HuH-7 (cell line): Measurements from ENCODE around the gene GON7.
"Not testable (repeated sequence)": the region's sequence is repeated elsewhere in the genome, so short reads cannot be mapped to it uniquely, and the experiment has no call there.

Experiments
- DNase-seq: peaks from one replicate; pipeline ENCODE4 v3.0.0; 2011; ENCODE audit warnings: low spot score

GON7 gene

DNA sequence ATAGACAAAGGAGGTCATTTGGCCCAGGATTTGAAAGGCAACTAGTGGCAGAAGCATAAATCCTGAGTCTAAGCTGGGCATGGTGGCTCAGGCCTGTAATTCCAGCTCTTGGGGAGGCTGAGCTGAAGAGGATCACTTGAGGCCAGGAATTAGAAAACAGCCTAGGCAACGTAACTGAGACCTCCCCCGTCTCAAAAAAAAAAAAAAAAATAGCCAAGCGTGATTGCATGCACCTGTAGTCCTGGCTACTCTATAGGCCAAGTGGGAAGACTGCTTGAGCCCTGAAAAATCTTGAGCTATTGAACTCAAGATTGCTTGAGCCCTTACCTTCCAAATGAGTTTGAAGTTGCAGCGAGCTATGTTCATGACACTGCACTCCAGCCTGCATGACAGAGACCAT, 7.8 kb downstream of the GON7 start:
- no peak for DNase-seq

DNA sequence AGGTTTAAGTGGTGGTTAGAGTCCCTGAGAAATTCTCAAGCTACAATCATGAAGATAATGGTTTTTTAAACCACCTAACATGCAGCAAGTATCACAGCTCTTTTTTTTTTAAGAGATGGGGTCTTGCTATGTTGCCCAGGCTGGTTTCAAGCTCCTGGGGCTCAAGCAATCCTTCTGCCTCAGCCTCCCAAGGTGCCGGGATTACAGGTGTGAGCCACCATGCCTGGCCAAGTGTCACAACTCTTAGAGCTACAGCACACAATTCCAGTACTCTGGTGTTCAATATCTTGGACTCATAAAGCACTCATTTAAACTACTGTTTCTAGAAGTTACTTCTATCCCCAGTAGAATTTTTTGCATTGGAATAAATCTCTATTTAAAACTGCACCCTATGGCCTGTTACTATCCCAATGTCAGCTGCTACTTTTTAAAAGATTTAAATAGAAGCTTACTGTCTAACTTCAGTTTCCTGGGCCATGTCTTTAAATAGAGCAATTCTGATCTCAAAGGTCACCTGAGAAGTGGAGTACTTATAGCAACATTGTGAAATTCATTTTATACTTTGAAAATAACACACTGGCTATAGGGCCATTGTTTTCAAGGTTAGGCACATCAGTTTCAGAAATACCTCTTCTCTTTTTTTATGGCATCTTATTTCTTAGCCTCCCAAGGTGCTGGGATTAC, 11.4 kb downstream of the GON7 start:
- no peak for DNase-seq

DNA sequence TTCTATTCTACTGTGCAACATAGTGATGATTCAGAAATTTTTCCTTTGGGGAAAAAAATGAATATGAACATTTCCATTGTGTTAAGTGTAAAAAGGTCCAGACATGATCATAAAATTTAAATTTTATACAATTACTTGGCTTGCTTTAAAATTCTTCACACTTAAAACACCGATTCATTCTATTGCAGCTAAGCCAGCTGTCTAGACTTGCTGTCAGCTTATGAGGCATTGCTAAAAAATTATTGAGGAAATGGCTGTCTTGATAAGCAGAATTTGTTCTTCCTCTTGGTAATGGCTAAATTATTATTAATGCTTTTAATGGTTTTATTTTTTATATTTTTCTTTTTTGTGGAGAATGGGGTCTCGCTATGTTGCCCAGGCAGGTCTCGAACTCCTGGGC, 19.9 kb downstream of the GON7 start:
- no peak for DNase-seq

DNA sequence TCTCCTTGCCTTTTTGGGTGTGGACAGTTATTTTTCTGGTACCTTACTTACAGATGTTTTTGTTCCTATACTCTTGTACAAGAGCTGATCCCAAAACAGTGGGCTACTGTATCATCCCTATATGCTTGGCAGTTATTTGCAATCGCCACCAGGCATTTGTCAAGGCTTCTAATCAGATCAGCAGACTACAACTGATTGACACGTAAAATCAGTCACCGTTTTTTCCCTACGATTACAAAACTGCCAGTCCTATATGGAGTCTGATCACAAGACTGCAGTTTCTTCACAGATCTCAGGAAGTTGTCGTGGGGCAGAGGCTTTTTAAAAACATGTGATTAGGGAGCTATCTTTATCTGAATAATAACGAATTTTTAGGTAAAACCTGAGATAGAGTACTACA, 20.4 kb downstream of the GON7 start:
- DNase-seq = no peak

DNA sequence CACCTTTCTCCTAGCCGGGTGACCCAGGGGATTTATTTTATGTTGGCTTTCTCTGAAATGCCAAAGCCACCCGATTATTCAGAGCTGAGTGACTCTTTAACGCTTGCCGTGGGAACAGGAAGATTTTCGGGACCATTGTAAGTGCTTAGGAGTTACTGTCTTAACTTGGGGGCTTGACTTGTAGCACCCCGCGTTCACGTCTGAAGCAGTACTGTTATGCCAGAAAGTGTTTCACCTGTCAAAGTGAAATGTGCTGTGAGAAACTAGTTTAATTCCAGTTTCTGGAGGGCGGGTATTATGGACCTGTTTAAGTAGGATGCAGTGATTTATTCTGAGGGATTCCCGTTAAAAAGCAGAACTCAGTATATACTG, 21.5 kb downstream of the GON7 start:
- DNase-seq = no peak

DNA sequence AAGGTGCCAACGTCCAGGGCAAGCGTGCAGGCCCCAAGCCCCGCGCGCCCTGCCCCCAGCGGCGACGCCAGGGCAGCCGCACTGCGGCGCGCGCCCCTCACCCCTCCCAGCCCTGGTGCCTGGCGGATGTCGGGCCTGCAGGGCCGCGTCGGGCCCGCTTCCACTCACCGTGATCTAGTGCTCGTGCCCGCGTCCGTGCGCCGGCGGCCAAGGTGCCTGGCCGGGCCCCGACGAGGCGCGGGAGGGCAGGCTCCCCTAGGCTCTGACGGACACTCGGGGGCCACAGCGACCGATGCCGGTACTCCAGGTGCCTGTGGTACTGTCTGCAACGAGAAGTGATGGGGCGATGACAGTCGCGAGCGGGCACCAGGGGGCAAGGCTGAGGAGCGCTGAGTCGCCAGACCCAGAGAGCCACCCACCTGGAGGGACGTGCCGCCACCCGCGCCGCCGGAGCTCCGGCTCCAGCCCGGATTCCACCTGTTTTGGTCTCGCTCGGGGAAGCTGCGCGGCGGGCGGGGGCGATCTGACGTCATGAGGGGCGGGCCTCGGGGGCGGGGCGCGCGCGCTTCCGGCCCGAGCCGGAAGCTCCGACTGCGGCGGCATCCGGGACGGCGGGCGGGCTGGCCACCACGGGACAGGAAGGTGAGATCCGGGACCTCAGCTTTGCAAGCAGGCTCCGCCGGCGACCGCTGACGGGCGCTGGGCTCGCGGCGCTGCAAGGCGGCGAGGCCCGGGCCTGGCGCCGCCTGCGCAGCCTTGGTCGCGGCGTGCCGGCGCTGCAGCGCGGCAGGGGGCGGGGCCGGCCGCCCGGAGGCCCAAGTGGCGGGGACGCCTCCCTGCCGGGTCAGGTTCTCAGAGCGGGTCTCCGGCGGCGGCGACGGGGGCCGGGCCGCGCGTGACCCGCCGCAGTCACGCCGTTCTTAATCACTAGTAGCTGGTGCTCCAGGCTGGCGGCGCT, 22.2 kb downstream of the GON7 start, which contains the start of the genes LYSET and MOAP1:
Gene LYSET (plus strand): TSS at position 927 of the 958 bp plus-strand sequence. CDS start 89 bp downstream, outside the sequence.
Gene MOAP1 (minus strand): TSS at position 507 of the 958 bp plus-strand sequence. CDS start 655 bp downstream, outside the sequence.
- DNase-seq = peak; percentile 81

DNA sequence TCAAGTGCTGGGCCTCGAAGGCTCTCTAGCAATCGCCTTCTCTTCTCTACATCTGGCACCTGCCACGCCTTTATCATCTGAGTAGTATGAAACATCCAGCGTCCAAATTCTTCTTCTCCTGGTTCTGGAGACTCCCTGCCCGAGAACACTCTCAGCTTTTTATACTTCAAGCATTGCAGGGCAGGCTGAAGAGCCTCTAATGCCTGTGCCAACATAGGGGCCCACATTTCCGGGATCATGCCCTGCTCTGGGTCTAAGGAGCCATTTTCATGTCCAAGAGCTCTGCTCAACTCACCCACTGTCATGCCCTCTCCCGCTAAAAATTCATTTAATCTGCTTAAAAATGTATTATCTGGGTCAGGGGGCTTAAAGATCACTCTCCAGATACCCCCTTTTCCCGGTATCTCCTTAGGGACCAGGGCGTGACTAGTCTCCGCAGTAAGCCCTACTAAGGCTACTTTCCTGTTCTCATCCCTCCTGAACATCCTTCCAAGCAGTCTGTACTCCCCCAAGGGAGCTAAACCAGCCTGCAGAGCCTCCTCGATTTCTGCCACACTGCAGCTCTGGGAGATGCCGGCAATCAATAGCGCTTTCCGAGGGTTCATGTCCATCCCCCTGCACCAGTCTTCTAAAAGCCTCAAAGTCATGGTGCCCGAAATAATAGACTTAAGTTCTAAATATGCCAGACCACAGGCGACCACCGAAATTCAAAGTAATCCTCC, 23.1 kb downstream of the GON7 start:
- no peak for DNase-seq

DNA sequence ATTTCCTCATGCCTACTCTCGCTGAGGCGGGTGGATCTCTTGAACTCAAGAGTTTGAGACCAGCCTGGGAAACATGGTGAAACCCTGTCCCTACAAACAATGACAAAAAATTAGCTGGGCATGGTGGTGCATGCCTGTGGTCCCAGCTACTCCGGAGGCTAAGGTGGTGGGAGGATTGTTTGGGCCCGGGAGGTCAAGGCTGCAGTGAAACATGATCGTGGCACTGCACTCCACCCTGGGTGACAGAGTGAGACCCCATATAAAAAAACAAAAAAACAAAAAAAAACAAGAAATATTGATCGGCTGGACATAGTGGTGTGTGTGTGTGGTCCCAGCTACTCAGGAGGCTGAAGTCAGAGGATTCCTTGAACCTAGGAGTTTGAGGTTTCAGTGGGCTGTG, 31.4 kb downstream of the GON7 start:
- DNase-seq = no peak

DNA sequence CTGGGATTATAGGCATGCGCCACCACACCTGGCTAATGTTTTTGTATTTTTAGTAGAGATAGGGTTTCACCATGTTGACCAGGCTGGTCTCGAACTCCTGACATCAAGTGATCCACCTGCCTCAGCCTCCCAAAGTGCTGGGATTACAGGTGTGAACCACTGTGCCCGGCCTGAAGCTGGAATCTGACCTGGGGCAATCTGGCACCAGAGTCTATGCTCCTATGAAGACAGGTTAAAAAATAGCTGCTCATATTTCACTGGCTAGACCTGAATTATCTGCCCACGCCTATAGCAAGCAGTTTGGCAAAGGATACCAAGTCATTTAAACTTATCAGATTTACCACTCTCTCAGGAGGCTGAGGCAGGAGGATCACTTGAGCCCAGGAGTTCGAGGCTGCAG, 32.1 kb downstream of the GON7 start:
- DNase-seq = not testable (repeated sequence)

DNA sequence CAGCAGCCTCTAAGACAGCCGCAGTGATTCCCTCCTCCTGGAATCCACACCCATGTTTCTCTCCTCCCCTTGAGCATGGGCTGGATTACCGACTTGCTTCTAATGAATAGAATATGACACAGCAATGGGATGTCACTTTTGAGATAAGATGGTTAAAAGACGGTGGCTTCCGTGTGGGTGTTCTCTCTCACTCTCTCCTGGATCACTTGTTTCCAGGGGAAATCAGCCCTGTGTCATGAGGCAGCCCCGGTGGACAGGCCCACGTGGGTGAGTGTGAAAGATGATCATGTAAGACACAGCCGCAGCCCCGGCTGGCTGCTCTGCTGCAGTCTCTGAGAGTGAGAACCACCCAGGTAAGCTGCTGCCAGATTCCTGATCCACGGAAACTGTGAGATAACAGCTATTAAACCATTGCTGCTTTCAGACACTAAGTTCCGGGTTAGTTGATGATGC, 32.9 kb downstream of the GON7 start:
- DNase-seq = no peak

DNA sequence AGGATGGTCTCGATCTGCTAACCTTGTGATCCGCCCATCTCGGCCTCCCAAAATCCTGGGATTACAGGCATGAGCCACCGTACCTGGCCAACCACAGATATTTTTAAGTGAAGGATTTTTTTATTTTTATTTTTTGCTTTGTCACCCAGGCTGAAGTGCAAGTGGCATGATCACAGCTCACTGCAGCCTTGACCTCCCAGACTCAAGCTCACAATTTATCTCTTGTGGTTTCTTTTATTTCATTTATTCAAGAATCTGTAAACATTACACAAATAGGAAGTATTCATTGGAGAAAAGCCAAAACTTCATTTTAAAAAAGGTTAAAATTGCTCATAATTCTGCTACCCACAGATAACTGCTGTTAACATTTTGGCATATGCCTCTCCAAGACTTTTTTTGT, 35.5 kb downstream of the GON7 start:
- no peak for DNase-seq

DNA sequence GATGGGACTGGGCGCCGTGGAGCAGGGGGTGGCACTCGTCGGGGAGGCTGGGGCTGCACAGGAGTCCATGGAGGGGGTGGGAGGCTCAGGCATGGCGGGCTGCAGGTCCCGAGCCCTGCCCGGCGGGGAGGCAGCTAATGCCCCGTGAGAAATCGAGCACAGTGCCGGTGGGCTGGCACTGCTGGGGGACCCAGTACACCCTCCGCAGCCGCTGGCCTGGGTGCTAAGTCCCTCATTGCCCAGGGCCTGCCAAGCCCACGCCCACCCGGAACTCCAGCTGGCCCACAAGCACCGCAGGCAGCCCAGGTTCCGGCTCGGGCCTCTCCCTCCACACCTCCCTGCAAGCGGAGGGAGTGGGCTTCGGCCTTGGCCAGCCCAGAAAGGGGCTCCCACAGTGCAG, 36.7 kb downstream of the GON7 start:
- not testable (repeated sequence) for DNase-seq

DNA sequence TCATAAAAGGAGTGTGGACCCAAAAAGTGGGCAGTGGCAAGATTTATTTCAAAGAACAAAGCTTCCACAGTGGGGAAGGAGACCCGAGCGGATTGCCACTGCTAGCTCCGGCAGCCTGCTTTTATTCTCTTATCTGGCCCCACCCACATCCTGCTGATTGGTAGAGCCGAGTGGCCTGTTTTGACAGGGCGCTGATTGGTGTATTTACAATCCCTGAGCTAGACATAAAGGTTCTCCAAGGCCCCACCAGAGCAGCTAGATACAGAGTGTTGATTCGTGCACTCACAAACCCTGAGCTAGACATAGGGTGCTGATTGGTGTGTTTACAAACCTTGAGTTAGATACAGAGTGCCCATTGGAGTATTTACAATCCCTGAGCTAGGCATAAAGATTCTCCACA, 37.2 kb downstream of the GON7 start:
- DNase-seq = not testable (repeated sequence)

DNA sequence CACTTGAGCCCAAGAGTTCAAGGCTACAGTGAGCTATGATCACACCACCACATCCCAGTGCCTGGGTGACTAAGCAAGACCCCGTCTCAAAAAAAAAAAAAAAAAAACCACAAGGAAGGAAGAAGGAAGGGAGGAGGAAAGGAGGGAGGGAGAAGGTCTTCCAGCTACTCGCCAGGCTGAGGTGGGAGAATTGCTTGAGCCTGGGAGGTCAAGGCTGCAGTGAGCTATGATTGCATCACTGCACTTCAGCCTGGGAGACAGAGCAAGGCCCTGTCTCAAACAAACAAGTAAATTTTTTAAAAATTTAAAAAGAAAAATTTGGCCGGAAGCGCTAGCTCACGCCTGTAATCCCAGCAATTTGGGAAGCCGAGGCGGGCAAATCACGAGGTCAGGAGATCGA, 38.3 kb downstream of the GON7 start:
- DNase-seq = not testable (repeated sequence)

DNA sequence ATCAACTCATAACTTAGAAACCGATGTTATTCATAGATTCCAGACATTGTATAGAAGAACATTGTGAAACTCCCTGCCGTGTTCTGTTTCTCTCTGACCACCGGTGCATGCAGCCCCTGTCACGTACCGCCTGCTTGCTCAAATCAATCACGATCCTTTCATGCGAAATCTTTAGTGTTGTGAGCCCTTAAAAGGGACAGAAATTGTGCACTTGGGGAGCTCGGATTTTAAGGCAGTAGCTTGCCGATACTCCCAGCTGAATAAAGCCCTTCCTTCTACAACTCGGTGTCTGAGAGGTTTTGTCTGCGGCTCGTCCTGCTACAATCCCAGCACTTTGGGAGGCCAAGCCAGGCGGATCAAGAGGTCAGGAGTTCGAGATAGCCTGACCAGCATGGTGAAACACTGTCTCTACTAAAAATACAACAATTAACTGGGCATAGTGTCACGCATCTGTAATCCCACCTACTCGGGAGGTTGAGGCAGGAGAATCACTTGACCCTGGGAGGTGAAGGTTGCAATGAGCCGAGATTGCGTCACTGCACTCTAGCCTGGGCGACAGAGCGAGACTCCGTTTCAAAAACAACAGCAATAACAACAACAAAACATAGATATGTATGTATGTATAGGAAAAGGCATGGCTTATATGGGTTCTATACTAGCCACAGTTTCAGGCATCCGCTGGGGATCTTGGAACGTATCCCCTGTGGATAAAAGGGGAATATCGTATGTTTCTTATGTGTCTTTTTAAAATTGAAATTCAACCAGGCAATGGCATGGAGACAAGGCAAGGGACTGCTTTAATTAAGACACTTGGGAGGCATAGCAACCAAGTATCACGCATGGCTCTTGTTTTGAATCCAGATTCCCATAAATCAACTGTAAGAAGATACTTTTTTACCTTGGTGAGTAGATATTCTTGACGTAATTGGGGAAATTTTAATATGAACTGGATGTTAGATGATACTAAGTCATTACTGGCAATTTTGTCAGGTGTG, 41.3 kb downstream of the GON7 start:
- not testable (repeated sequence) for DNase-seq

DNA sequence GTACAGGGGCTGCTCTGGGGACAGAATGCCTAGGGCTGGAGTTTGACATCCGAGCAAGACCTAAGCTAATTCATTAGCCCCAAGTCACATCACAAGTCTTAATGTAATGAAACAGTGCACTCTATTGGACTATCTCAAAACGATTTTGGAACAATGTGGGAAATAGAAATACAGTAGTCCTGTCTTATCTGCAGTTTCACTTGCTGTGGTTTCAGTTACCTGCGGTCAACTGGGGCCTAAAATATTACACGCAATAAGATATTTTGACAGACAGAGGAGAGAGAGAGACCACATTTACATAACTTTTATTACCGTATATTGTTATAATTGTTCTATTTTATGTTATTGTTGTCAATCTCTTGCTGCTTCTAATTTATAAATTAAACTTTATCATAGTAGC, 43.3 kb downstream of the GON7 start:
- no peak for DNase-seq

DNA sequence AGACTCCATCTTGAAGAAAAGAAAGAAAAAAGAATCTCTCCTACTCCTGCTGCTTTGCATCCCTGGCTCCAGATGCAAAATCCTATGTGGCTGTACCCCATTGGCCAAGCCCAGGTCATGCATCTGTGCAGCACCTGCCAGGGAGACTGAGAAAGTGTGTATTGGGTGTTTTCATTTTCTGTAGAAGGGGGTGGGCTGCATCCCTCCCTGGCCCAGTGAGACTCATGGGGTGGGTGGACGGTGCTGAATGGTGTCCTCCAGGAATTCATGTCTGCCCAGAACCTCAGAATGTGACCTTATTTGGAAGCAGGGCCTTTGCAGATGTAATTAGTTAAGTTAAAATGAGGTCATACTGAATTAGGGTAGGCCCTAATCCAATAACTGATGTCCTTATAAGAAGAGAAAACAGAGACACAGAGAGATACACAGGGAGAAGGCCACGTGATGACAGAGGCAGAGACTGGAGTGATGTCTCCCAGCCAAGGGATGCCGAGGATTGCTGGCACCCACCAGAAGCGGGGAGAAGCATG, 45.4 kb downstream of the GON7 start:
- no peak for DNase-seq

DNA sequence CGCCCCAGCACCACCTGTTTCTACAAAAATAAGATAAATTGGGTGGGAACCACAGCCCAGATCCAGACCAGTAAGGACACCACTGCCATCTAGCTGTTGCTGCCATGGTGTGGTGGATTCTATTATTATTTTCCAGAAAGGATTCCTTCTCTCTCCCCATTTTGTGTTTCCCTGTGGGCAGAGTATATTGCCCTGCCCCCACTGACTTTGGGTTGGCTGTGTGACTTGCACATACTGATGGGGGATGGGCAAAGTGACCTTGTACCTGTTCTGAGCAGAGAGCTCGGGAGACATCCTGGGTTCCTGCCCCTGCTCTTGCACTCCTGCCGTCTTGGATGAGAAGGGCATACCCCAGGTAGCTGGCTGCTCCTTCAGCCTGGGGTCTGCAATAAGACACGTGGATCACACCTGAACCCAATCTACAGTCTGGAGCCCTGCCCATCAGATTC, 46.5 kb downstream of the GON7 start:
- peak; percentile 59 for DNase-seq

DNA sequence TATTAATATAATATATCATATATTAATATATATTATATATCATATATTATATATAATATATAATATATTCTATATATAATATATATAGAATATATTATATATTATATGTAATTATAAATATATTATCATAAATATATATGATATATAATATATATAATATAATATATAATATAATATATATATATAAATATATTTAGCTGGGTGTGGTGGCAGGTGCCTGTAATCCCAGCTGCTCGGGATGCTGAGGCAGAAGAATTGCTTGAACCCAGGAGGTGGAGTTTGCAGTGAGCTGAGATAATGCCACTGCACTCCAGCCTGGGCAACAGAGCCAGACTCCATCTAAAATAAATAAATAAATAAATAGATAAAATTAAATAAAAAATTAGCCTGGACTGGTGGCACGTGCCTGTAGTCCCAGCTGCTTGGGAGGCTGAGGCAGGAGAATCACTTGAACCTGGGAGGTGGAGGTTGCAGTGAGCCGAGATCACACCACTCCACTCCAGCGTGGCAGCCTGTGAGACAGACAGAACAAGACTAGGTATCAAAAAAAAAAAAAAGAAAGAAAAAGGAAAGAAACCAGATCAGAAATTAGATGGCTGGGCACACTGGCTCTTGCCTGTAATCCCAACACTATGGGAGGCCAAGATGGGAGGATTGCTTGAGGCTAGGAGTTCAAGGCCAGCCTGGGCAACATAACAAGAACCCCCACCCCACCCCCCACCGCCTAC, 47.1 kb downstream of the GON7 start:
- not testable (repeated sequence) for DNase-seq

DNA sequence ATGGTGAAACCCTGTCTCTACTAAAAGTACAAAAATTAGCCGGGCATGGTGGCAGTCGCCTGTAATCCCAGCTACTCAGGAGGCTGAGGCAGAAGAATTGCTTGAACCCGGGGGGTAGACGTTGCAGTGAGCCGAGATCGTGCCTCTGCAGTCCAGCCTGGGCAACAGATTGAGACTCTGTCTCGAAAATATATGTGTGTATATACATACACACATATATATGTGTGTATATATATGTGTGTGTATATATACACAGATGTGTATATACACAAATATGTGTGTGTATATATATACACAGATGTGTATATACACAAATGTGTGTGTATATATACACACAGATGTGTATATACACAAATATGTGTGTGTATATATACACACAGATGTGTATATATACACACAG, 48.5 kb downstream of the GON7 start:
- DNase-seq = not testable (repeated sequence)
